HG02759 (cell line): ENCODE measurements around the gene TMEFF2.
A peak's percentile ranks its signal among the peaks of the same experiment; 100 is the strongest.

Experiments
- ATAC-seq: cut with Tn5 transposase; IDR thresholded peaks from one replicate; pipeline ENCODE4 v1.9.1; 2021; ENCODE audit warnings: mild to moderate bottlenecking, moderate library complexity; ENCODE audit not compliant: unreplicated experiment

Gene TMEFF2

GRCh38 chr2:192072261-192072660, 122.5 kb downstream of the TMEFF2 start:
- no peak for ATAC-seq

DNA sequence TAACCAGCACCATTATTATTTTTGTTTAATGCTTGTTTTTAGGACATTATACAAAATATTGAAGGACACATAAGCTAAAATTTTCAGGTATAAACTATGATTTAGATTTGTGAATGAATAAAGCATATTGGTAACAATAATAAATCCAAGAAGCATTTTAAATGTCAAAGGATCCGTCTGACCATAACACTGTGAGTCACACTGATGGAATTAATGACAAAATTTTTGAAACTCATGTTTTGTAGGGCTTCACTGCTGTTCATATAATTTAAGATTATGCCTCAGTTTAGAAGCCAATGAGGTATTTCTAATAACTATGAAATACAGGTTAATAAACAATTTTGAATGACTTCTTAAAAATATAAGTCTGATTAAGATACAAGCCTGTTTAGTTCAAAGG, 124.6 kb downstream of the TMEFF2 start:
- ATAC-seq: no peak

GRCh38 chr2:192069417-192069816, 125.3 kb downstream of the TMEFF2 start:
- ATAC-seq: no peak

- no peak for ATAC-seq
These were observed 125.8 kb downstream of the TMEFF2 start for GRCh38 chr2:192068966-192069365.

DNA sequence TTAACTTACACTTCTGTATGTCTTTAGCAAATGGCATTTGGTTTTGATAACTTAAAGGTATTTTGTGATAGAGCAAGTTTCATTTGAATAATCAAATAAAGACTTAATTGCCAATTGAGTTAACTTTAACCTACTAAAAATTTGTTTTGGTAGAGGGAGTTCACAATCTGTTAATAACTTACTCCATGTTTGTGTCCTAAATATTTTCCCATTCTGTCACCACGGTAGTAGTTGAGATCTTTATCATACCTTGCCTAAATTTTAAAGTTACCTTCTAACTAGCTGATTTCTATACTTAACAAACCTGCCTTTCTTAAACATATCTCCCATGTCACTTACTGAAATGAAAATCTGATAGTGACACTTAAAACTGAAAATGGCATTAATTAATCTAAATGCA, 127.1 kb downstream of the TMEFF2 start:
- no peak for ATAC-seq

- ATAC-seq: no peak
These were observed 130.3 kb downstream of the TMEFF2 start for GRCh38 chr2:192064459-192064858.

- ATAC-seq: no peak
These were observed 134.6 kb downstream of the TMEFF2 start for GRCh38 chr2:192060161-192060560.

DNA sequence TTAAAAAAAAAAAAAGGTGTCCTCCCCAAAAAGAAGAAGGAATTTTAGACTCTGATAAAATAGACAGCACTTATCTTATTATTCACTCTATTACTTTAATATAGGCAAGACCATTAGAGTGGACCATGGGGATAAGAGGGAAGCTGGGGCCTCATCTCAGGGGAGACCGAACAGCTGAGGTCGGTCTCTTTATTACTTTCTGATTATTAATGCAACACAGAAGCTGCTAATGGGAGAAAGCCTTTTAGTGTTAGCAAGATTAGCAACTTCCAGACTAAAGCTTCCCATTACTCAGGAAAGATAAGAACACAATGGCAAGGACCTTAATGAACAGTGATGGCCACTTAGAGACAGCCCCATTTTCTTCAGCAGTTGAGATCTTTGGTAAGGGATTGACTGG, 135.5 kb downstream of the TMEFF2 start:
- no peak for ATAC-seq

- no peak for ATAC-seq
These were observed 140.8 kb downstream of the TMEFF2 start for GRCh38 chr2:192053921-192054320.

GRCh38 chr2:192051533-192051932, 143.2 kb downstream of the TMEFF2 start:
- no peak for ATAC-seq

DNA sequence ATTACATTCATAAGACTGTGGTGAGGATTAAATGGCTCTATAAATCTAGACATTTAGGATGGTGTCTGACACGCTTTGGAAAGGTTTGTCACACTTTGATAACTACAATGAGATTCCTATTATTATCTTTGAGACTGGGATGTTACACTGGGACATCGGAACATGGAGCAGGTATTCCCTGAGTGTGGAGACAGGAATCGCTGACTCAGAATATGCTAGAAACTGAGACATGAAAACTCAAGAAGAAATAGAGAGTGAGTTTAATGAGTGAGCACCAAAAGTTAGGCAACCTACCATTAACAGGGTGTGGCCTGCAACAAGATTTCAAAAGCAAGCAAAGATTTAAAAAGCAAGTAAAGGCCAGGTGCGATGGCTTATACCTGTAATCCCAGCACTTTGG, 145.4 kb downstream of the TMEFF2 start:
- ATAC-seq: no peak

GRCh38 chr2:192047315-192048107, 147.2 kb downstream of the TMEFF2 start:
- ATAC-seq: no peak

DNA sequence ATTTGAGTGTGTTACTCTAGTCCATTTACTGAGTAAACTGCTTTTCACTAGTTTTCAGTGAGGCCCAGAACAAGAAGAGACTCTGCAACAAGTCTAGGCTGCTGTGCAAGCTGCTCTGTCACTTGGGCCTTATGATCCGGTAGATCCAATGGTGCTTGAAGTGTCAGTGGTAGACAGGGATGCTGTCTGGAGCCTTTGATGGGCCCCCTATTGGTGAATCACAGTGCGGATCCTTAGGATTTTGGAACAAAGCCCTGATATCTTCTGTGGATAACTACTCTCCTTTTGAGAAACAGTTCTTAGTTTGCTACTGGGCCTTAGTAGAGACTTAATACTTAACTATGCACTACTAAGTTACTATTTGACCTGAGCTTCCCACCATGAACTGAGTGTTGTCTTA, 150.2 kb downstream of the TMEFF2 start:
- ATAC-seq: no peak

- no peak for ATAC-seq
These were observed 151.4 kb downstream of the TMEFF2 start for GRCh38 chr2:192043216-192043870.

DNA sequence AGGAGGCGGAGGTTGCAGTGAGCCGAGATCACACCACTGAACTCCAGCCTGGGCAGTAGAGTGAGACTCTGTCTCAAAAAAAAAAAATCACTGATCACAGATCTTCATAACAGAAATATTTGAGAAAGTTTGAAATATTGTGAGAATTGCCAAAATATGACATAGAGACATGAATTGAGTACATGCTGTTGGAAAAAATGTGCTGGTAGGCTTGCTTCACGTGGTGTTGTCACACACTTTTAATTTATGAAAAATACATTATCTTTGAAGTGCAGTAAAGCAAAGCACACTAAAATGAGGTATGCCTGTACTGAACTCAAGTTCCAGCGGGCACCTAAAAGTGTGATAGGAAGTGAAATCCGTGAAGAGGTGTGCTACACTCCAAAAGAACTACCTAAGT, 152.6 kb downstream of the TMEFF2 start:
- no peak for ATAC-seq

GRCh38 chr2:192038110-192038509, 156.6 kb downstream of the TMEFF2 start:
- ATAC-seq: no peak

GRCh38 chr2:192035731-192036442, 158.8 kb downstream of the TMEFF2 start:
- ATAC-seq: no peak

DNA sequence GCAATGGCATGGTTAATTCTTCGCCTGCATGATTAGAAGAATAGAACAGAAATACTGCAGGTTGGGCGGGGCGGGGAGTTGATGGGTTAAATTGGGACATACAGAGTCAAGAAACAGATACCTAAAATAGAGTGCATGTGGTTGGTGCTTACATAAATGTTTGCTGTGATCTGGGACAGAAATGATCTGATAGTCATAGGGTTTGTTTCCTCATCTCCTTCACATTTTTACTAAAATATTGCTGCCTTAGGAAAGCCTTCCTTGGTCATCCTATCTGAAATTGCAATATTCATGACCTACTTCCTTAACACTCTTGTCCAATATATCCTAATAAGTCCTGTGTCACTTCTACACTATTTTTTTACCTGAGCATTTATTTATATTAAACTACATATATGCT, 163.9 kb downstream of the TMEFF2 start:
- no peak for ATAC-seq

DNA sequence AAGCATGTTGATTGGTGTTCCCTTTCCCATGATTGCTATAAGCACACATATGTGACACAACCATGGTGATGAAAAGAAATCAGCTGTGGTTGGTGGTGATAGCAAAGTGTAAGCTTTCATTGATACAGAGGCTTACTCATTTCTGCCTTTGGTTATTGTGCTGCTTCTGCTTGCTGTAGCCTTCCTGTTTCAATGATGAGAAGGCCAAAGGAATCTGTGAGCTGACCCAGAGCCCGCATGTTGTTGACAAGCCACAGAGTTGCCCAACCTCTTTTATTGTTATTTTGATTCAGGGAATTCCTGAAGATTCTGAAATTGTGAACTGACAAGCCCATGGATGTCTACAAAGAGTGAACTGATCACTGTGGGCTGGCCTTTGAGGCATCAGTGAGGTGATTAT, 164.4 kb downstream of the TMEFF2 start:
- ATAC-seq: no peak

GRCh38 chr2:192029089-192029488, 165.6 kb downstream of the TMEFF2 start:
- ATAC-seq: peak; percentile 86

DNA sequence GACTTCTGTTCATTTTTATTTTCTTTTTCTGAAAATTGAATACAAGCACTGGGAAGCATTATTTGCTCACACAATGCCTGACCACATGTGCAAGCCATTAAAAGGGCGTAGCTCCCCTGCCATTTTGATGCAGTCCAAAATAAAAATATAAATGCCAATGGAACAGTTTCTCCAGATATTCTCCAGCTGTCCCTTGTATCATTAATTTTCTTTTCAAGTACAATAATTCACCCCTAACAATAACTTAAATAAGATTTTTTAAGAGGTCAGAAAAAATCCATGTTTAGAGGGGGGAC, 168.0 kb downstream of the TMEFF2 start:
- ATAC-seq: no peak
